Activated T-helper 1 cell treated with anti-CD3 and anti-CD28 coated beads, Interleukin-12 subunit alpha, Interleukin-12 subunit beta, Interleukin-2, Interleukin-4 antibody, amounts not matched to agents 30 ng/mL and 10 ng/mL and 1 ng/mL, durations not matched to agents 14 hours and 24 hours and 36 hours (primary cell): Measurements from ENCODE around the gene SLC16A13. TPM values are rescaled to one million over a fixed set of nuclear protein-coding genes. Genes with fewer than 3 reads are reported as not detected.
A peak's percentile ranks its signal among the peaks of the same experiment; 100 is the strongest.
"Not testable (repeated sequence)": the region's sequence is repeated elsewhere in the genome, so short reads cannot be mapped to it uniquely, and the experiment has no call there.

ENCODE experiments used
- DNase-seq: peaks from one replicate; pipeline ENCODE4 v3.0.0; 2021; ENCODE audit warnings: low spot score
- H3K27ac Mint-ChIP-seq: one replicate; pipeline ENCODE4 v1.8.0; 2021; ENCODE audit warnings: mild to moderate bottlenecking, mixed read lengths
- H3K27me3 Mint-ChIP-seq: one replicate; pipeline ENCODE4 v1.8.0; 2022; ENCODE audit warnings: mild to moderate bottlenecking, moderate library complexity, mixed read lengths; ENCODE audit not compliant: insufficient read depth
- H3K36me3 Mint-ChIP-seq: one replicate; pipeline ENCODE4 v1.8.0; 2021; ENCODE audit warnings: low read depth, mixed read lengths
- H3K4me1 Mint-ChIP-seq: one replicate; pipeline ENCODE4 v1.8.0; 2021; ENCODE audit warnings: low read depth, mixed read lengths
- H3K4me3 Mint-ChIP-seq: one replicate; pipeline ENCODE4 v1.8.0; 2021; ENCODE audit warnings: mild to moderate bottlenecking, moderate library complexity, mixed read lengths
- H3K9me3 Mint-ChIP-seq: one replicate; pipeline ENCODE4 v1.8.0; 2021; ENCODE audit warnings: mixed read lengths
- intact Hi-C: fragments of 100-400 bp; cut with micrococcal nuclease; formaldehyde crosslinking; loops from one replicate; pipeline ENCODE4 v1.15.1; 2024
- total RNA-seq: library from RNA; stranded (reverse); gene quantifications from 2 replicates; pipeline ENCODE4 v1.2.3, GENCODE V29; 2022

Gene SLC16A13
- total RNA-seq: 14.3 and 14.8 TPM in 2 replicates

GRCh38 chr17:7035591-7036368, at the start of gene SLC16A13:
Gene SLC16A13 (plus strand): TSS chr17:7036015. CDS start chr17:7036383, 368 bp downstream.
- H3K36me3 Mint-ChIP-seq: peaks cover 18% of the 10 kb centered on the region

GRCh38 chr17:6986676-6987075, 49.1 kb upstream of the SLC16A13 start:
- intact Hi-C loops: no loop called here
- no peak overlapping the region for H3K4me3 Mint-ChIP-seq
- peaks cover 7% of the 10 kb centered on the region for H3K4me1 Mint-ChIP-seq
- no peaks in the 10 kb centered on the region for H3K27me3 Mint-ChIP-seq
- H3K27ac Mint-ChIP-seq: no peak overlapping the region
- no peaks in the 10 kb centered on the region for H3K9me3 Mint-ChIP-seq
- H3K36me3 Mint-ChIP-seq: no peaks in the 10 kb centered on the region
- DNase-seq: no peak

More at GRCh38 chr17:7035591-7036368, at the start of gene SLC16A13:
- no peaks in the 10 kb centered on the region for H3K9me3 Mint-ChIP-seq
- peak within 1 kb of the TSS; percentile 95 for H3K4me3 Mint-ChIP-seq
- peak; percentile 99 for DNase-seq
- peaks cover 62% of the 10 kb centered on the region for H3K4me1 Mint-ChIP-seq
- no peaks in the 10 kb centered on the region for H3K27me3 Mint-ChIP-seq
- peak within 1 kb of the TSS; percentile 93 for H3K27ac Mint-ChIP-seq
- intact Hi-C loops: loop anchor here (1.0 to 10.0 kb wide), 8 partner anchors 11 to 1549 kb away; partner anchors contain the start of genes BCL6B, DERL2, EIF5A and GABARAP

GRCh38 chr17:6989779-6990178, 46.0 kb upstream of the SLC16A13 start:
- Mint-ChIP-seq H3K27ac (no peak overlapping the region), H3K36me3 (peaks cover 6% of the 10 kb centered on the region), H3K27me3 (no peaks in the 10 kb centered on the region), H3K4me1 (no peaks in the 10 kb centered on the region), H3K4me3 (no peak overlapping the region), H3K9me3 (no peaks in the 10 kb centered on the region)
- no peak for DNase-seq
- intact Hi-C loops: no loop called here

GRCh38 chr17:6993613-6994056, 42.2 kb upstream of the SLC16A13 start:
- intact Hi-C loops, H3K4me1 Mint-ChIP-seq, H3K9me3 Mint-ChIP-seq, H3K27me3 Mint-ChIP-seq, DNase-seq, H3K4me3 Mint-ChIP-seq, H3K27ac Mint-ChIP-seq: not testable (repeated sequence)
- H3K36me3 Mint-ChIP-seq: peaks cover 19% of the 10 kb centered on the region

- Mint-ChIP-seq H3K9me3 (no peaks in the 10 kb centered on the region), H3K27ac (no peak overlapping the region), H3K36me3 (peaks cover 21% of the 10 kb centered on the region), H3K4me1 (no peaks in the 10 kb centered on the region), H3K27me3 (no peaks in the 10 kb centered on the region), H3K4me3 (no peak overlapping the region)
- DNase-seq: no peak
- intact Hi-C loops: no loop called here
Measured at GRCh38 chr17:6994118-6994598, 41.7 kb upstream of the SLC16A13 start.

GRCh38 chr17:6994666-6995256, 41.1 kb upstream of the SLC16A13 start:
- Mint-ChIP-seq H3K27ac (no peak overlapping the region), H3K4me1 (no peaks in the 10 kb centered on the region), H3K27me3 (no peaks in the 10 kb centered on the region), H3K4me3 (no peak overlapping the region), H3K9me3 (no peaks in the 10 kb centered on the region), H3K36me3 (peaks cover 27% of the 10 kb centered on the region)
- intact Hi-C loops: no loop called here
- no peak for DNase-seq

- Mint-ChIP-seq H3K36me3 (peaks cover 30% of the 10 kb centered on the region), H3K27me3 (no peaks in the 10 kb centered on the region), H3K27ac (no peak within 1 kb of the TSS), H3K9me3 (no peaks in the 10 kb centered on the region), H3K4me3 (no peak within 1 kb of the TSS), H3K4me1 (no peaks in the 10 kb centered on the region)
- DNase-seq: no peak
- intact Hi-C loops: no loop called here
Measured at GRCh38 chr17:6995500-6996255, 40.1 kb upstream of the SLC16A13 start, which contains the start of gene ALOX12. Gene ALOX12 (plus strand): TSS chr17:6996049. CDS start chr17:6996118, 69 bp downstream.

GRCh38 chr17:6996256-6997011, 39.4 kb upstream of the SLC16A13 start:
- Mint-ChIP-seq H3K27me3 (no peaks in the 10 kb centered on the region), H3K4me3 (no peak overlapping the region), H3K36me3 (peaks cover 34% of the 10 kb centered on the region), H3K27ac (no peak overlapping the region), H3K4me1 (no peaks in the 10 kb centered on the region), H3K9me3 (no peaks in the 10 kb centered on the region)
- DNase-seq: no peak
- intact Hi-C loops: no loop called here

- Mint-ChIP-seq H3K9me3 (no peaks in the 10 kb centered on the region), H3K36me3 (peaks cover 37% of the 10 kb centered on the region), H3K27me3 (no peaks in the 10 kb centered on the region), H3K4me3 (no peak overlapping the region), H3K27ac (no peak overlapping the region), H3K4me1 (peaks cover 3% of the 10 kb centered on the region)
- no peak for DNase-seq
- intact Hi-C loops: no loop called here
Measured at GRCh38 chr17:6997171-6997570, 38.6 kb upstream of the SLC16A13 start.

- Mint-ChIP-seq H3K4me1 (peaks cover 5% of the 10 kb centered on the region), H3K4me3 (no peak overlapping the region), H3K27me3 (no peaks in the 10 kb centered on the region), H3K27ac (no peak overlapping the region), H3K36me3 (peaks cover 38% of the 10 kb centered on the region), H3K9me3 (no peaks in the 10 kb centered on the region)
- intact Hi-C loops: no loop called here
- DNase-seq: no peak
Measured at GRCh38 chr17:6998855-6999508, 36.8 kb upstream of the SLC16A13 start.

GRCh38 chr17:7001318-7001961, 34.4 kb upstream of the SLC16A13 start:
- DNase-seq: no peak
- H3K36me3 Mint-ChIP-seq: peaks cover 36% of the 10 kb centered on the region
- intact Hi-C loops: no loop called here
- H3K4me3 Mint-ChIP-seq: no peak overlapping the region
- no peak overlapping the region for H3K27ac Mint-ChIP-seq
- no peaks in the 10 kb centered on the region for H3K27me3 Mint-ChIP-seq
- peaks cover 14% of the 10 kb centered on the region for H3K4me1 Mint-ChIP-seq
- no peaks in the 10 kb centered on the region for H3K9me3 Mint-ChIP-seq
